HG02870 (cell line): ENCODE results near the gene NR2F6.

ENCODE experiments used
- ATAC-seq: cut with Tn5 transposase; IDR thresholded peaks from one replicate; pipeline ENCODE4 v1.9.1; 2021; ENCODE audit warnings: mild to moderate bottlenecking, moderate library complexity; ENCODE audit not compliant: unreplicated experiment

NR2F6 gene

DNA sequence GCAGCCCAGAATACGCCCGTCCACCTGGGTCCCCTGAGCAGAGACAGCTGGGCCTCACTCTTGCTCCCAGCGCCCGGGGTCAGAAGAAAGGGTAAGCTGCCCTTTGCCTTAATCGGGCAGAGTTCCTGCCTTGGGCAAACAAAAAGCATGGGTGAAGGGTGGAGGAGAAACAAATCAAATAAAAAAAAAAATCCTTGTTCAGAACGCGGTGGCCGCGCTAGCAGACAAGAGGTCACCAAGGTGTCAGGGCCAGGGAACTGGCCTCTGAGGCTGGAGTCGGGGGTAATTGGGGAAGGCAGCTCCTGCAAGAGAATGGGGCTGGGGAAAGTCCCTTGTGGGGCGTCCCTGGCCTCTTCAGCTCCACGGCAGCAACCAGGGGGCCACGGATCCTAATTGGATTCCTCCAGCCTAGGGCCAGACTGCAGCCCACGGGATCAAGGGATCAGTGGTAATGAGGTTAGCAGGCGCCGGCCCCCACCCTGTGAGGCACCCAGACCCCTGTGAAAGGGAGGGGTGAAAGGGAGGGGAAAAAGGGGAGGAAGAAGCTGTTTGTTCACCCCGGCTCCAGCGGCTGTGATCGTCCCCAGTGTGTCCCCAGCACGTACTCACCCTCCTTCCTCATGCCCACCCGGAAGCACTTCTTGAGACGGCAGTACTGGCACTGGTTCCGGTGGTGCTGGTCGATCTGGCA, 5.5 kb downstream of the NR2F6 start:
- no peak for ATAC-seq

DNA sequence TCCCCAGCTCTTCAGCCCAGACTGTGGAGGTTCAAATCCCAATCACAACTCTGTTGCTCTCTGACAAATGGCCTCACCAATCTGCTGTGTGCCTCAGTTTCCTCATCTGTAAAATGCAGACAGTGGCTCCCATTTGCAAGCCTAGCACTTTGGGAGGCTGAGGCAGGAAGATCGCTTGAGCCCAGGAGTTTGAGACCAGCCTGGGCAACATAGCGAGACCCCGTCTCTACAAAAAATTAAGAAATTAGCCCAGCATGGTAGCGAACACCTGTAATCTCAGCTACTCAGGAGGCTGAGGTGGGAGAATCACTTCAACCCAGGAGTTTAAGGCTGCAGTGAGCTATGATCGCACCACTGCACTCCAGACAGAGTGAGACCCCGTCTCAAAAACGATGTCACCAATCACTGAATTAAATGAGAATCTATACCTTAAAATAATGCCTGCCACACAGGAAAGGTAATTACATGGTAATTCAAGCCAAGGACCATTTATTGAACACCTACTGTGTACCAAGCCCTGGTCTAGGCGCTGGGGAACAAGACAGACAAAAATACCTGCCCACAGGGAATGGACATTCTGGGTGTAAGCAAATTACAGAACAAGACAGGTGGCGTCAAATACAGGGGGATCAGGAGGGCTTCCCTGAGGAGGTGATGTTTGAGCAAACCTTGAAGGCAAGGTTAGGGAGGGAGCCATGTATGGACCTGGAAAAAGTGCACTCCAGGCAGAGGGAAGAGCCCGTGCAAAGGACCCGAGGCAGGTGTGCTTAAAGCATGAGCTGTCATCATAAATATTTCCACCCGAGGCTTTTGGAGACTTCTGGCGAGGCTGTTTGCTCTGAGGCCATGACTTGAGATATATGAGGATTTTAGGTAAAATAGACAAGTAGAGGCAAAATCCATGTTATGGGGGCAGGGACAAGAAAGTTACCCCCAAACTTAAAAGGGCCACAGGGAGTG, 7.7 kb downstream of the NR2F6 start:
- ATAC-seq = no peak

- no peak for ATAC-seq
Measured at GRCh38 chr19:17236811-17237543, 8.7 kb downstream of the NR2F6 start.

GRCh38 chr19:17235971-17236777, 9.5 kb downstream of the NR2F6 start:
- no peak for ATAC-seq

- no peak for ATAC-seq
Measured at GRCh38 chr19:17235300-17235970, 10.3 kb downstream of the NR2F6 start.

DNA sequence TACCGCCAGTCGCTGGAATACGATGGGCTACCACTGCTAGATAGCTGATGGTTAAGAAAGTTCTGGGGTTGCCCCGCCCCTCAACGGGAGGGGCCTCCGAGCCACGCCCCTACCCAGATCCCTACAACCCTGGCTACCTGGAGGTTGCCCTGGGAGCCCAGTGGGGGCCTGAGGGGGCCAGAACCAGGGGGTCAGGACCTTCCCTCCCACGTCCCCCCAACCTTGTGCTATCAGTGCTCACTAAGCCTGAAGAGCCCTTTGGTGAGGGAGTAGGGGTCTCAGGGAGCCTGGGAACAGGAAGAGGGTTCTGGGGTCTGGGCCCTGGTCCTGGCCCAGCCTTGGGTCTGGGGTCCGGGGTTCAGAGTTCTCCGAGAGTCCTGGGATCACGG, 10.8 kb downstream of the NR2F6 start:
- ATAC-seq = peak; percentile 44

GRCh38 chr19:17232258-17232657, 13.5 kb downstream of the NR2F6 start:
- no peak for ATAC-seq

- no peak for ATAC-seq
Measured at GRCh38 chr19:17229890-17230289, 15.8 kb downstream of the NR2F6 start.

DNA sequence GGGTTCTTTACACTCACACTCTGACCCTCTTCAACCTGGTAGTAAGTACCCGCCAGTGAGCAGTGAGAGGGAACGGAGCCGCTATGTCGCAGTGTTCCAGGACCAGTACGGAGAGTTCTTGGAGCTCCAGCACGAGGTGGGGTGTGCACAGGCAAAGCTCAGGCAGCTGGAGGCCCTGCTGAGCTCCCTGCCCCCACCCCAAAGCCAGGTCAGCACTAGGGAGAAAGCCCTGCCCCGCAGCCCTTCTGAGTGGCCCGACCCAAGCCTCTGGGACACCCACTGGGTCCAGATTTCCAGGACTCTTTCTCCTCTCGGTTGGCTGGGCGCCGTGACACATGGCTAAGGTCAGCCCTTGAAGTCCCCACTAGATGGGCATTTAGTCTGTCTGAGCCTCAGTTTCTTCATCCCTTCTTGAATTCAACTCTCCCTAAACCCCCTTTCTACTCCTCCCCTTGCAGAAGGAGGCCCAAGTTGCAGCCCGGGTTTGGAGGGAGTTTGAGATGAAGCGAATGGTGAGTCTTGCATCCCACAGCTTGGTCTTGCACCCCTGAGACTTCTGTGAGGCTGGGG, 17.8 kb downstream of the NR2F6 start:
- ATAC-seq = no peak

- peak; percentile 90 for ATAC-seq
Measured at GRCh38 chr19:17226002-17226933, 19.5 kb downstream of the NR2F6 start, which contains the start of gene OCEL1. TSS of gene OCEL1 (plus strand) at chr19:17226226. CDS start at chr19:17226248, 22 bp downstream.

GRCh38 chr19:17225053-17225452, 20.7 kb downstream of the NR2F6 start:
- no peak for ATAC-seq

- no peak for ATAC-seq
Measured at GRCh38 chr19:17220207-17220758, 25.4 kb downstream of the NR2F6 start.

GRCh38 chr19:17219286-17219685, 26.4 kb downstream of the NR2F6 start:
- no peak for ATAC-seq

DNA sequence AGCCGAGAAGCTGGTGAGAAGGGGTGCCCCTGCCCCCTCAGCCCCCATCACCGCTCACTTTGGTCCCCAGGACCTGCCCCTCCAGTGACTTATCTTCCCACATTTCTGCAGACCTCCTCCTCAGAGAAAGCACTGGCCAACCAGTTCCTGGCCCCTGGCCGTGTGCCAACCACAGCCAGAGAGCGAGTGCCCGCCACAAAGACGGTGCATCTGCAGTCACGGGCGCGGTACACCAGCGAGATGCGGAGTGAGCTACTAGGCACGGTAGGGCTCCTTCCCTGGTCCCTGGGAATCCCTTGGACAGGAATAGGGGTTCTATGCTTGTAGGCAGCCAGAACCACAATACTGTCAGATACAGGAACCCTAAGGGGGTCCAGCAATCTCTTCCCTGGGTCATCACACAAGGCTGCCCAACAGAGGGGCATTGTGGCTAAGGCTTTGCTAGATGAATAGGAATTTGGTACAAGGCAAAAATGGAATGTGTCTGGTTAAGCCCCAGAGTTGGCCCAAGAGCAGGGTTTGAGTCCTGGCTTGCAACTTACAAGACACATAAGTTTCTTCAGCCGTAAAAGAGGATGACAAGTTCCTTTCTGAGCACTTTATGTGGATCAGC, 29.6 kb downstream of the NR2F6 start:
- no peak for ATAC-seq

DNA sequence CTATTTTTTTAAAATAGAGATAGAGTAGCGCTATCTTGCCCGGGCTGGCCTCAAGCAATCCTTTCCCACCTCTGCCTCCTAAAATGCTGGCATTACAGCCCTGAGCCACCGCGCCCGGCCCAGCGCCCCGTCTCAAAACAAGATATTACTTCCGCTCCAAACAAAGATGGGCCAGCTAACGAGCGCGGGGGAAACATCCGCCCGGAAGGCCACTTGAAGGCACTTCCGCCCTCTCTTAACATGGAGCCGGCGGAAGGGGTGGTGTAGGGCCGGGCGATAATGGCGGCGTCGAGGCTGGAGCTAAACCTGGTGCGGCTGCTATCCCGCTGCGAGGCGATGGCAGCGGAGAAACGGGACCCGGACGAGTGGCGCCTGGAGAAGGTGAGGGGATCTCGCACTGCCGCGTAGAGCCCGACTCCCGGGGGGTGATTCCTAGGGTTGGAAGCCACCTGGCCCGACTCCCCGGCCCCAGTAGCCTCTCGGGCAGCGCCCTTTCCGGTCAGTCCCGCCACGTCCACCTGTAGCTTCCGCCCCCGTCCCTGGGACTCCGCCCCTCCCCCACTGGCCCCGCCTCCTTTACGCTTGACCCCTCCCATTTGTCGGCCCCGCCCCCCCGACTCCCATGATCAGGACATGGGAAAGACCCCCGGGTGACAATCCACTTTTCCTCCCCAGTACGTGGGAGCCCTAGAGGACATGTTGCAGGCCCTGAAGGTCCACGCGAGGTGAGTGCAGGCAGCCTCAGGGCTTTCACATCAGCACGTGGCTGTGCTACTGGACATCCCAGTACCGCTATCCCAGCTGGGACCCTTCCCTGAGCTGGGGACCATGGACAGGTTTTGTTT, 30.4 kb downstream of the NR2F6 start, which contains the start of gene USE1:
Gene USE1, plus strand, starts transcription at position 231 of the 845 bp plus-strand sequence. Its CDS starts 49 bp downstream, at position 280.
- peak; percentile 76 for ATAC-seq

DNA sequence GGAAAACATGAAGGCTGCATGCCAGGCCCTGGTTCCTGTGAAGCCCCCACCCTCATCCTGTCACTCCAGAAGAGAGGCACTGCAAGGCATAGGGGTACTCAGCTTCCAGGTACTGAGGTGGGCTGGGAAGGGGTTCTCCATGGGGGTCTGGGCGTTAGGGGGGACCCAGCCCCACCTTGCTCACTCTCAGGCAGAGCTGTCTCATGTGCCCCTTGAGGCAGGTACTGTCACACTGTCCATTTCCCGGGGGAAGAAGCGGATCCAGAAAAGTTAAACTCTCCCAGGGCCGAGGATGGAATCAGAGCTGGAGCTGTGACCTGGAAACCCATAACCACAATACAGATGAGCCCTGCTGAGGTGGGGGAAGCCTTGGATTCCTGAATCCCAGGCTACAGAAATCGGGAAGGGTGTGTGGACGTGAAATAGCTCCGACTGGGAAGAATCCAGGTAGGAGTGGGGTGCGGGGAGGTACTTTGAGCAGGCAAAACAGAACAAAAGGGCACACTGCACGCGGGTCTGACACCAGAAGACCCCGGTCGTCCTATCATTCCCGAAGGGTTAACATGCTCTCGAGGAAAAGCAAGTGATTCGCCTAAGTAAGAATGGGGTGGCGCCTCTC, 31.1 kb downstream of the NR2F6 start:
- no peak for ATAC-seq
